OCI-LY1 (cell line): ENCODE measurements around the gene HMG20A.

Source experiments
- H2AFZ ChIP-seq: fragments of 200-600 bp; sonication (generic), shearing (Covaris generic); 2 replicates; pipeline ENCODE4 v1.6.0; 2014; ENCODE audit warnings: antibody characterized with exemption, mild to moderate bottlenecking, low read length
- H3F3A ChIP-seq: fragments of 200-600 bp; sonication (generic), shearing (Covaris generic); 2 replicates; pipeline ENCODE4 v1.6.0; 2014; ENCODE audit warnings: mild to moderate bottlenecking, antibody characterized with exemption, low read length, moderate library complexity; ENCODE audit not compliant: insufficient read depth
- H3K27ac ChIP-seq: fragments of 200-600 bp; sonication (generic); 2 replicates; pipeline ENCODE4 v1.5.1; 2014; ENCODE audit warnings: low read length, mixed run types, mild to moderate bottlenecking, low read depth; ENCODE audit not compliant: poor library complexity, severe bottlenecking
- H3K27me3 ChIP-seq: fragments of 200-600 bp; sonication (generic); 2 replicates; pipeline ENCODE4 v1.6.0; 2014; ENCODE audit warnings: antibody characterized with exemption, mild to moderate bottlenecking, low read length, moderate library complexity; ENCODE audit not compliant: insufficient read depth
- H3K36me3 ChIP-seq: fragments of 200-600 bp; sonication (generic); 2 replicates; pipeline ENCODE4 v1.6.1; 2014; ENCODE audit warnings: mild to moderate bottlenecking, antibody characterized with exemption, low read length, moderate library complexity, mixed read lengths; ENCODE audit not compliant: insufficient read depth
- H3K4me1 ChIP-seq: fragments of 200-600 bp; sonication (generic); 2 replicates; pipeline ENCODE4 v1.5.1; 2014; ENCODE audit warnings: mild to moderate bottlenecking, low read length, moderate library complexity; ENCODE audit not compliant: insufficient read depth, severe bottlenecking
- H3K4me2 ChIP-seq: fragments of 200-600 bp; sonication (generic), shearing (Covaris generic); 2 replicates; pipeline ENCODE4 v1.6.1; 2014; ENCODE audit warnings: low read length
- H3K4me3 ChIP-seq: fragments of 200-600 bp; sonication (generic); 2 replicates; pipeline ENCODE4 v1.5.1; 2014; ENCODE audit warnings: low read length, low read depth, mild to moderate bottlenecking, mixed read lengths; ENCODE audit not compliant: poor library complexity, severe bottlenecking
- H3K79me2 ChIP-seq: fragments of 200-600 bp; shearing (Covaris generic); 2 replicates; pipeline ENCODE4 v1.6.1; 2016; ENCODE audit warnings: mixed run types, low read length, mixed read lengths; ENCODE audit not compliant: insufficient read depth
- H3K9ac ChIP-seq: fragments of 200-600 bp; sonication (generic), shearing (Covaris generic); 2 replicates; pipeline ENCODE4 v1.6.1; 2014; ENCODE audit warnings: mild to moderate bottlenecking, low read length, mixed read lengths
- H3K9me2 ChIP-seq: fragments of 200-600 bp; sonication (generic), shearing (Covaris generic); 2 replicates; pipeline ENCODE4 v1.6.1; 2014; ENCODE audit warnings: low read depth, mild to moderate bottlenecking, low read length, mixed read lengths
- H3K9me3 ChIP-seq: fragments of 200-600 bp; shearing (Covaris generic); 2 replicates; pipeline ENCODE4 v1.6.1; 2014; ENCODE audit warnings: low read length, mixed read lengths
- H4K20me1 ChIP-seq: fragments of 200-600 bp; sonication (generic), shearing (Covaris generic); 2 replicates; pipeline ENCODE4 v1.6.0; 2016; ENCODE audit warnings: mild to moderate bottlenecking, low read length; ENCODE audit not compliant: insufficient read depth
- CTCF ChIP-seq: fragments of 200-600 bp; sonication (generic), shearing (Covaris generic); IDR thresholded peaks from 2 replicates; pipeline ENCODE4 v1.5.1; 2017; ENCODE audit warnings: mild to moderate bottlenecking, antibody characterized with exemption, low read length, moderate library complexity, mixed read lengths
- EZH2 ChIP-seq: fragments of 200-600 bp; sonication (generic), shearing (Covaris generic); IDR thresholded peaks from 2 replicates; pipeline ENCODE4 v1.8.0; 2017; ENCODE audit warnings: borderline replicate concordance, mixed run types, mild to moderate bottlenecking, antibody characterized with exemption, low read length, moderate library complexity, mixed read lengths

The HMG20A gene

DNA sequence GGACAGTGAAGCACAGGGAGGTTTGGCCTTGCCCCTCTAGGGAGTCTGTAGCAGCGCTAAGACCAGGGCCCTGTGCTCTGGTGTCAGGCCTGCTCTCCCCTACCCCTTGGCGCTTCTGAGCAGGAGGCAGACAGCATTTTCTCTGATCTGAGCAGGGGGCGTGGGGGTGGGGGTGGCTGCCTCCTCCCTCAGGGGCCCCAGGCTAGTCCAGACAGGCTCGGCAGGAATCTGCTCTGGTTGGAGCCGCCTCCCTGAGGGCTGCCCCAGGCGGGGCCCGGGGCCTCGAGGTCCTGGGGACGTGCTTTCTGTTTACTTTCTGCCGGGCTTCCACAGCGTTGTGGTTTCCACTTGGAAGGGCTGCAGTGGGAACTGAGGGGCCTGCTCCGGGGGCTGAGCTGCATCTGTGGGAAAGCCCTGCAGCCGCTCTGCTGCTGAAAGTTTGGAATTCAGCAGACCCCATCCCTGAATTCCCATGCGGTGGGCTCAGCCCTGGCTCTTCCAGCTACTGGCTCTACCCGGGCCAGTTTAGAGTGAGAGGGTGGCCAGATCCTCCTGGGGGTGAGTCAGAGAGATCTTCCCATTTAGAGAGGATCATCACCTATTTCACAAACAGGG is 106.6 kb downstream of the HMG20A start:
- Histone ChIP-seq H3K4me3 (no peak overlapping the region), H3K9me3 (no peaks in the 10 kb centered on the region), H3K4me2 (no peak overlapping the region), H3K36me3 (no peaks in the 10 kb centered on the region), H3K27ac (no peak overlapping the region), H4K20me1 (no peaks in the 10 kb centered on the region), H3F3A (no peaks in the 10 kb centered on the region), H3K27me3 (no peaks in the 10 kb centered on the region; the same call in 1 of the 2 replicates), H3K9ac (no peak overlapping the region), H3K79me2 (no peaks in the 10 kb centered on the region), H3K4me1 (no peaks in the 10 kb centered on the region), H2AFZ (no peak overlapping the region), H3K9me2 (no peaks in the 10 kb centered on the region)
- TF ChIP-seq EZH2: no peak

GRCh38 chr15:77527831-77528231 is 107.1 kb downstream of the HMG20A start:
- Histone ChIP-seq H3K4me2 (no peak overlapping the region), H3K27ac (no peak overlapping the region), H4K20me1 (no peaks in the 10 kb centered on the region), H3K9me2 (no peaks in the 10 kb centered on the region), H3K4me1 (no peaks in the 10 kb centered on the region), H3K4me3 (no peak overlapping the region), H2AFZ (no peak overlapping the region), H3K9me3 (no peaks in the 10 kb centered on the region), H3K79me2 (no peaks in the 10 kb centered on the region), H3K9ac (no peak overlapping the region), H3K36me3 (no peaks in the 10 kb centered on the region), H3F3A (no peaks in the 10 kb centered on the region), H3K27me3 (no peaks in the 10 kb centered on the region; the same call in 1 of the 2 replicates)
- no peak for TF ChIP-seq CTCF
- TF ChIP-seq EZH2: no peak

DNA sequence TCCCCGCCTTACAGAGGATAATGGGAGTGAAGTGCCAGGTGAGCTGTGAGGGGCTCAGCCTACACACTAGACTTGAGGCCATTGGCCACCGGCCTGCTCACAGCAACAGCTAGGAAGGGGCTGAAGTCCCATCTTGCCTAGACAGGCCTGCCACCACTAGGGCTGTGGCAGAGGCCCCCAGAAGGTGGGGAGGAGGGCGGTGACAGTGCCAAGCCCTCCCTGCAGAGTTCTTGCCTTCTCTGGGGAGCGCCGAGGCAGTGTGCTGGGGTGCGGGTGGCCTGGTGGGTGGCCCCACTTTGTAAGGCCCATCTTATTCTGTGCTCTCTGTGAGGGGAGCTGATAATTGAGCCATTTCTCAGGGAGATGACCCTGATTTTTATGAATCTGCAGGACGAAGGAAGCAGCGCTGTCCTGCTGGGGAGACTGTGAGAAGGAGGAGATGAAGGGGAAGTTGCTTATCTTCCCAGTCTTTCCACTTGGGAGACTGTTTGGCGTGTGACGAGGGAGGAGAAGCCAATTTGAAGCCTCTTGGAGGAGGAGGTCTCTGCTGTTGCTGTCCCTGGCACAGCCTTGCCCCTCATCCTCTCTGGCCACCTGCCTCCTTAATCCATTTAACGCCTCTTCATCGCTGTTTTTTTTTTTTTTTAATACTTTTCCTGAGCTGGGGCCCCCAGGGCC is 107.7 kb downstream of the HMG20A start:
- Histone ChIP-seq H3K4me2 (no peak overlapping the region), H2AFZ (no peak overlapping the region), H3K36me3 (no peaks in the 10 kb centered on the region), H3K27me3 (no peaks in the 10 kb centered on the region; the same call in 1 of the 2 replicates), H3K4me3 (no peak overlapping the region), H3K79me2 (no peaks in the 10 kb centered on the region), H3K9ac (no peak overlapping the region), H3K27ac (no peak overlapping the region), H4K20me1 (no peaks in the 10 kb centered on the region), H3K4me1 (no peaks in the 10 kb centered on the region), H3K9me3 (no peaks in the 10 kb centered on the region), H3F3A (no peaks in the 10 kb centered on the region), H3K9me2 (no peaks in the 10 kb centered on the region)
- TF ChIP-seq EZH2 (no peak), CTCF (no peak)

GRCh38 chr15:77528968-77529319 is 108.3 kb downstream of the HMG20A start:
- Histone ChIP-seq H3K27me3 (no peaks in the 10 kb centered on the region; the same call in 1 of the 2 replicates), H3K4me1 (no peaks in the 10 kb centered on the region), H3K4me3 (no peak overlapping the region), H3K9me2 (no peaks in the 10 kb centered on the region), H3K27ac (no peak overlapping the region), H3K9me3 (no peaks in the 10 kb centered on the region), H2AFZ (no peak overlapping the region), H3K4me2 (no peak overlapping the region), H3K9ac (no peak overlapping the region), H3K79me2 (no peaks in the 10 kb centered on the region), H3K36me3 (no peaks in the 10 kb centered on the region), H4K20me1 (no peaks in the 10 kb centered on the region), H3F3A (no peaks in the 10 kb centered on the region)
- TF ChIP-seq CTCF (no peak), EZH2 (no peak)
